ENCODE data around the gene CCRL2.
A peak's percentile ranks its signal among the peaks of the same experiment; 100 is the strongest.

- no peak for TF ChIP-seq POLR2A (IDR thresholded peaks at IDR 0.05)
- TF ChIP-seq POLR2AphosphoS5 (IDR thresholded peaks at IDR 0.05): no peak
- peak in 2 of 4 experiments; percentile 30 to 40 for TF ChIP-seq CTCF (IDR thresholded peaks at IDR 0.05)
Measured at GRCh38 chr3:46378426-46378942, 28.6 kb upstream of the CCRL2 start.
